MM.1S (cell line): ENCODE measurements around the gene SUPT3H.

ENCODE experiments used
- DNase-seq: peaks from one replicate; pipeline ENCODE4 v3.0.0-alpha.2; 2015
- H2AFZ ChIP-seq: fragments of 300-600 bp; sonication (generic); 2 replicates; pipeline ENCODE4 v1.6.0; 2016; ENCODE audit warnings: antibody characterized with exemption, low read length
- H3F3A ChIP-seq: fragments of 300-600 bp; sonication (generic); 2 replicates; pipeline ENCODE4 v1.6.1; 2016; ENCODE audit warnings: mild to moderate bottlenecking, antibody characterized with exemption, low read length, moderate library complexity, mixed read lengths; ENCODE audit not compliant: insufficient read depth
- H3K27ac ChIP-seq: fragments of 300-600 bp; sonication (generic); 2 replicates; pipeline ENCODE4 v1.5.1; 2016; ENCODE audit warnings: mild to moderate bottlenecking, low read length
- H3K27me3 ChIP-seq: fragments of 300-600 bp; sonication (generic); replicated peaks from 2 replicates; pipeline ENCODE4 v1.6.0; 2016; ENCODE audit warnings: low read length; ENCODE audit not compliant: insufficient read depth
- H3K36me3 ChIP-seq: fragments of 300-600 bp; sonication (generic); replicated peaks from 2 replicates; pipeline ENCODE4 v1.6.1; 2016; ENCODE audit warnings: mild to moderate bottlenecking, low read length, mixed read lengths; ENCODE audit not compliant: insufficient read depth
- H3K4me1 ChIP-seq: fragments of 300-600 bp; sonication (generic); 2 replicates; pipeline ENCODE4 v1.6.1; 2016; ENCODE audit warnings: low read length, mixed read lengths
- H3K4me2 ChIP-seq: fragments of 300-600 bp; sonication (generic); 2 replicates; pipeline ENCODE4 v1.6.0; 2016; ENCODE audit warnings: low read depth, low read length
- H3K4me3 ChIP-seq: fragments of 300-600 bp; sonication (generic); 2 replicates; pipeline ENCODE4 v1.5.1; 2016; ENCODE audit warnings: low read length, mixed read lengths
- H3K79me2 ChIP-seq: fragments of 300-600 bp; sonication (generic); 2 replicates; pipeline ENCODE4 v1.6.1; 2016; ENCODE audit warnings: mixed run types, low read length, mixed read lengths
- H3K9ac ChIP-seq: fragments of 300-600 bp; sonication (generic); 2 replicates; pipeline ENCODE4 v1.6.1; 2016; ENCODE audit warnings: low read length, mixed read lengths
- H3K9me2 ChIP-seq: fragments of 300-600 bp; sonication (generic); replicated peaks from 2 replicates; pipeline ENCODE4 v1.6.1; 2016; ENCODE audit warnings: mild to moderate bottlenecking, low read length, mixed read lengths; ENCODE audit not compliant: insufficient read depth
- H3K9me3 ChIP-seq: fragments of 300-600 bp; sonication (generic); replicated peaks from 2 replicates; pipeline ENCODE4 v1.6.1; 2016; ENCODE audit warnings: mild to moderate bottlenecking, low read length, mixed read lengths; ENCODE audit not compliant: insufficient read depth
- H4K20me1 ChIP-seq: fragments of 300-600 bp; sonication (generic); 2 replicates; pipeline ENCODE4 v1.6.1; 2016; ENCODE audit warnings: mild to moderate bottlenecking, low read length, moderate library complexity, mixed read lengths; ENCODE audit not compliant: insufficient read depth
- EZH2 ChIP-seq: fragments of 300-600 bp; sonication (generic); optimal IDR thresholded peaks from 2 replicates; pipeline ENCODE3; 2017; ENCODE audit warnings: low read depth, mild to moderate bottlenecking, antibody characterized with exemption, low read length, mixed read lengths
- EZH2phosphoT487 ChIP-seq: fragments of 300-600 bp; sonication (generic); IDR thresholded peaks from 2 replicates; pipeline ENCODE4 v1.6.1; 2018; ENCODE audit warnings: antibody characterized with exemption, low read length
- TF ChIP-seq, protein P1 (sequence below): fragments of 300-600 bp; sonication (generic); IDR thresholded peaks from 2 replicates; pipeline ENCODE4 v1.5.1; 2016; ENCODE audit warnings: antibody characterized with exemption, low read length, mixed read lengths

The SUPT3H gene

DNA sequence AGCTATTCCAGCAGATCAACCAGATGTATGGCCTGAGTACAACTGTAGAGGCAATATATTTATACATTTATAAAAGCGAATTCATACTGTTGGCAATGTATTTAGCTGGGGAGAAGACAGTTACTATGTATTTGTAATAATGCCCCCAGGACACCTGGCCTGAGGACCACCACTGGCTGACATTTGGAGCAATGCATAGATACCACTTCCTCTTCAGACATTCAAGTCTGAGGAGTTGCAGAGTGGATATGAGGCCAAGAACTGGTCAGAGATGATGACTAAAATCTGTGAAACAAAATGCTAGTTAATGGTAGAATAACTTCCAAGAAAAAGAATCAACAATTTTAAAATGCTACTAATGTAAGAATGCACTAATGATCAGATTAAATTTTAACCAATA is 527.9 kb downstream of the SUPT3H start:
- Histone ChIP-seq H3F3A (no peaks in the 10 kb centered on the region), H3K9ac (no peak overlapping the region), H4K20me1 (no peaks in the 10 kb centered on the region), H3K79me2 (no peaks in the 10 kb centered on the region), H3K4me3 (no peak overlapping the region), H3K9me2 (no peaks in the 10 kb centered on the region), H3K27ac (no peak overlapping the region), H3K36me3 (no peaks in the 10 kb centered on the region), H2AFZ (no peak overlapping the region), H3K4me2 (no peak overlapping the region), H3K4me1 (no peaks in the 10 kb centered on the region), H3K27me3 (no peaks in the 10 kb centered on the region), H3K9me3 (no peaks in the 10 kb centered on the region)
- TF ChIP-seq, protein P1, sequence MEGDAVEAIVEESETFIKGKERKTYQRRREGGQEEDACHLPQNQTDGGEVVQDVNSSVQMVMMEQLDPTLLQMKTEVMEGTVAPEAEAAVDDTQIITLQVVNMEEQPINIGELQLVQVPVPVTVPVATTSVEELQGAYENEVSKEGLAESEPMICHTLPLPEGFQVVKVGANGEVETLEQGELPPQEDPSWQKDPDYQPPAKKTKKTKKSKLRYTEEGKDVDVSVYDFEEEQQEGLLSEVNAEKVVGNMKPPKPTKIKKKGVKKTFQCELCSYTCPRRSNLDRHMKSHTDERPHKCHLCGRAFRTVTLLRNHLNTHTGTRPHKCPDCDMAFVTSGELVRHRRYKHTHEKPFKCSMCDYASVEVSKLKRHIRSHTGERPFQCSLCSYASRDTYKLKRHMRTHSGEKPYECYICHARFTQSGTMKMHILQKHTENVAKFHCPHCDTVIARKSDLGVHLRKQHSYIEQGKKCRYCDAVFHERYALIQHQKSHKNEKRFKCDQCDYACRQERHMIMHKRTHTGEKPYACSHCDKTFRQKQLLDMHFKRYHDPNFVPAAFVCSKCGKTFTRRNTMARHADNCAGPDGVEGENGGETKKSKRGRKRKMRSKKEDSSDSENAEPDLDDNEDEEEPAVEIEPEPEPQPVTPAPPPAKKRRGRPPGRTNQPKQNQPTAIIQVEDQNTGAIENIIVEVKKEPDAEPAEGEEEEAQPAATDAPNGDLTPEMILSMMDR, result no peak
- TF ChIP-seq EZH2phosphoT487 (no peak), EZH2 (no peak)
- DNase-seq, result no peak

DNA sequence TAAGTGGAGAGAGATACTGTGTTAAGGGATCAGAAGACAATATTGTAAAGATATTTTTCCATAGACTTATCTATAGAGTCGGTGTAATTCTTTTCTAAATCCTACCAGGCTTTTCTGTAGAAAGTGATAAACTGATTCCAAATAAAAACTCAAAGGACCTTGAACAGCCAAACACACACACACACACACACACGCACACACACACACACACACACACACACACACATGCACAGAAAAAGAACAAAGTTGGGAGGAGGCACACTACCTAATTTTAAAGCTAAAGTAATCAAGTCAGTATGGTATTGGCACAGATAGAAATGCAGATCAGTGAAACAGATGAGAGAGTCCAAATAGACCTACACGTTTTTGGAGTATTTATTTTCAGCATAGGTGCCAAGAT is 534.0 kb downstream of the SUPT3H start:
- H4K20me1 ChIP-seq, result no peaks in the 10 kb centered on the region
- TF ChIP-seq, protein P1, result no peak
- TF ChIP-seq EZH2phosphoT487, result no peak
- H3K4me2 ChIP-seq, result no peak overlapping the region
- H2AFZ ChIP-seq, result no peak overlapping the region
- no peak overlapping the region for H3K27ac ChIP-seq
- DNase-seq, result no peak
- no peaks in the 10 kb centered on the region for H3K79me2 ChIP-seq
- H3K9me3 ChIP-seq, result no peaks in the 10 kb centered on the region
- H3K9me2 ChIP-seq, result no peaks in the 10 kb centered on the region
- H3K4me1 ChIP-seq, result no peaks in the 10 kb centered on the region
- no peak overlapping the region for H3K9ac ChIP-seq
- H3K4me3 ChIP-seq, result no peak overlapping the region
- H3K36me3 ChIP-seq, result no peaks in the 10 kb centered on the region
- H3F3A ChIP-seq, result no peaks in the 10 kb centered on the region
- no peaks in the 10 kb centered on the region for H3K27me3 ChIP-seq

DNA sequence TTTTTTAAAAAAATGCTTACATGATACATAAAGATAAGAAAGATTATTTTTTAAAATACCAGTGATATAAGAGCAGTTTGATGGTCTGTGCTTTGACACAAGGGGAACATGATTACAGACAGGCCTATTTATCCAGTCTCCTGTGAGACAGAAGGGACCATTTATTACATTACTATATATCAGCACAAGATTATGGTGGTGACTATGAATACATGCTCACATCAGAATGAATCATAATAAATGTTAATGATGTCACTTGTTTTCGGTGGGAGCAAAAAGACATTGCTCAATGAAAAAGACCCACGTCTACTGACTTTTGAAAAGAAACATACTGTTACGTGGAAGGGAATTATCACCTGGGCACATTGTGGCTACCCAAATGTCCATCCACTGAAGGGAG is 535.1 kb downstream of the SUPT3H start:
- H3K27me3 ChIP-seq, result no peaks in the 10 kb centered on the region
- H3K9me3 ChIP-seq, result no peaks in the 10 kb centered on the region
- no peak overlapping the region for H3K4me3 ChIP-seq
- DNase-seq, result no peak
- H2AFZ ChIP-seq, result no peak overlapping the region
- H3K4me1 ChIP-seq, result no peaks in the 10 kb centered on the region
- no peaks in the 10 kb centered on the region for H3K36me3 ChIP-seq
- H3K4me2 ChIP-seq, result no peak overlapping the region
- H4K20me1 ChIP-seq, result no peaks in the 10 kb centered on the region
- TF ChIP-seq, protein P1, result no peak
- TF ChIP-seq EZH2, result no peak
- TF ChIP-seq EZH2phosphoT487, result no peak
- H3F3A ChIP-seq, result no peaks in the 10 kb centered on the region
- H3K79me2 ChIP-seq, result no peaks in the 10 kb centered on the region
- no peak overlapping the region for H3K9ac ChIP-seq
- no peaks in the 10 kb centered on the region for H3K9me2 ChIP-seq
- no peak overlapping the region for H3K27ac ChIP-seq
